ENCODE results near the gene SPDEF.

SPDEF gene

DNA sequence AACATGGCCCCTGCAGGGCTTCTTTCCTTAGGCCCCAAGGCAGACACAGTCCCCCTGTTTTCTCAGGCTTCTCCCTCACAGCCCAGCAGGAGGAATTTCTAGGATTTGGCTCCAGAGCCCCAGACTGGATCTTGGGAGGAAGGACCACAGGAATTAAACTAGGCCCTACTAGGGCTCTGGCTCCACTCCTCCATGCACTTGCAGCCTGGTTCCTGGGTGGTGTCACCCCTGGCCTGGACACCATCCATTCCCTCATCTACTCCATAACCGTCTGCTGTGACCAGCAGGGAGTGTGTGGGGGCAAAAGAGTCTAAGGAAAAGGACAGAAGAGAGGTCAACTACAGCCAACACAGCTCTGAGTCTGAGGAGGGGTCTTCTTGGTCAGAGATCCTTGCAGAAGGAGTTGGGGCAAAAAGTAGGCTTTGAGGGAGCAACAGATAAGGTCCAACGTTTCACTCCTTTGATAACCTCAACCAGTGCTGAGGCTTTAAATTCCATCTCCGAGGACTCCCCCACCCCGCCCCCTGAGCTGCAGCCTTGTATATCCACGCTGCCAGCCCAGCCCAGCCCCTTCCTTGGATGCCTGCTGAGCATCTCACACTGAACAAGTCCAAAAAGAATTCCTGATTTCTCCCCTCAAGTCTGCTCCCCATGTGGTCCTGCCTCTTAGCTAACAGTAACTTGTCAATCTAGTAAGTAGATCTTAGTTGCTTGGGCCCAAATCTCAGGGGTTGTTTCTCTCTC is 27.9 kb upstream of the SPDEF start:
- intact Hi-C loops (cut with DNase I; ENCODE audit: low total_unique reads), result no loop called here
- Histone ChIP-seq H3K36me3 (peaks cover 0 to 25% (median 13%) of the 10 kb centered on the region in 3 donors), H3K27me3 (no peaks in the 10 kb centered on the region), H3K9me3 (no peaks in the 10 kb centered on the region), H3K4me3 (no peak overlapping the region), H3K4me1 (peaks cover 0 to 11% (median 0%) of the 10 kb centered on the region in 4 donors), H3K27ac (no peak overlapping the region)
- peak in 1 of 2 donors; percentile 48 for DNase-seq
- TF ChIP-seq, protein P1, sequence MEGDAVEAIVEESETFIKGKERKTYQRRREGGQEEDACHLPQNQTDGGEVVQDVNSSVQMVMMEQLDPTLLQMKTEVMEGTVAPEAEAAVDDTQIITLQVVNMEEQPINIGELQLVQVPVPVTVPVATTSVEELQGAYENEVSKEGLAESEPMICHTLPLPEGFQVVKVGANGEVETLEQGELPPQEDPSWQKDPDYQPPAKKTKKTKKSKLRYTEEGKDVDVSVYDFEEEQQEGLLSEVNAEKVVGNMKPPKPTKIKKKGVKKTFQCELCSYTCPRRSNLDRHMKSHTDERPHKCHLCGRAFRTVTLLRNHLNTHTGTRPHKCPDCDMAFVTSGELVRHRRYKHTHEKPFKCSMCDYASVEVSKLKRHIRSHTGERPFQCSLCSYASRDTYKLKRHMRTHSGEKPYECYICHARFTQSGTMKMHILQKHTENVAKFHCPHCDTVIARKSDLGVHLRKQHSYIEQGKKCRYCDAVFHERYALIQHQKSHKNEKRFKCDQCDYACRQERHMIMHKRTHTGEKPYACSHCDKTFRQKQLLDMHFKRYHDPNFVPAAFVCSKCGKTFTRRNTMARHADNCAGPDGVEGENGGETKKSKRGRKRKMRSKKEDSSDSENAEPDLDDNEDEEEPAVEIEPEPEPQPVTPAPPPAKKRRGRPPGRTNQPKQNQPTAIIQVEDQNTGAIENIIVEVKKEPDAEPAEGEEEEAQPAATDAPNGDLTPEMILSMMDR (IDR thresholded peaks at IDR 0.05), result no peak

DNA sequence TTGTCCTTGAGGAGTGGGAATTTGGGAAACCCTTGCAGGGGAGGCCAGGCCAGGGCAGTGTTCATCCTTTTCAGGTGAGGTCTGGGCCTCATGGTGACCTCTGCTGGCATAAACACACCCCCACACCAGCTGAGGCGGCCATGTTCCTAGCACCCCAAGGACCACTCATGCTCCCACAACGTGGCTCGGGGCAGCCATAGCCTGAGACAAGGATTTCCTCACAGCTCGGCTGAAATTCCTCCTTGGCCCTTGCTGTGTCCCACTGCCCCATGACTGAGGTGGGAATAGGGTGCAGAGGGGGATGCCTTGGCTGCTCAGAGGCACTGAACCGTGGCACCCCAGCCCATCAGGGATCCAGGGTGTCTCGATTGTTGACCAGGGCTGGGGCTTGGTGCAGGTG is 27.3 kb upstream of the SPDEF start:
- TF ChIP-seq, protein P1 (IDR thresholded peaks at IDR 0.05), result no peak

DNA sequence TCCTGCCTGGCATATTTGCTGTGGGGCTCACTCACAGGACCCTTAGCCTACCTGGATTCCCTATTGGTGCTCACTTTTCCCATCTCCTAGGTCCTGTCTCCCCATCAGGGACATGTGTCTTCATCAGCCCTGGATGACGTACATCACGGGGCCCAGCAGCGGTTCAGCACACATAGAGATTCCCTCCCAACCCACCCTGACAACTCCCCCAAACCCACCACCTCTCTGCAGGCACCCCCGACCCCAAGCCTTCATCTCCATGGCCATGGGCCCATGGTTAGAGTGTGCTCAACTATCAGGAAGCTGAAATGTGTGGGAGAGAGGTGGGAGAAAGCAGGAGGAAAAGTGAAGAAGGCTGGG is 25.4 kb upstream of the SPDEF start:
- peaks cover 0 to under 1% (median 0%) of the 10 kb centered on the region in 3 donors for H3K36me3 ChIP-seq
- no peak overlapping the region for H3K27ac ChIP-seq
- no peaks in the 10 kb centered on the region for H3K27me3 ChIP-seq
- H3K4me1 ChIP-seq, result peaks cover 0 to 7% (median 0%) of the 10 kb centered on the region in 4 donors
- no peak overlapping the region for H3K4me3 ChIP-seq
- H3K9me3 ChIP-seq, result no peaks in the 10 kb centered on the region
- intact Hi-C loops (cut with DNase I; ENCODE audit: low total_unique reads), result no loop called here
- TF ChIP-seq, protein P1 (IDR thresholded peaks at IDR 0.05), result no peak
- no peak for DNase-seq

More for the DNA sequence above, 27.3 kb upstream of the SPDEF start:
- Histone ChIP-seq H3K9me3 (no peaks in the 10 kb centered on the region), H3K36me3 (peaks cover 0 to 20% (median 9%) of the 10 kb centered on the region in 3 donors), H3K4me1 (peaks cover 0 to 11% (median 0%) of the 10 kb centered on the region in 4 donors), H3K4me3 (no peak overlapping the region), H3K27ac (no peak overlapping the region), H3K27me3 (no peaks in the 10 kb centered on the region)
- intact Hi-C loops (cut with DNase I; ENCODE audit: low total_unique reads), result no loop called here
- DNase-seq, result peak in 1 of 2 donors; percentile 54

DNA sequence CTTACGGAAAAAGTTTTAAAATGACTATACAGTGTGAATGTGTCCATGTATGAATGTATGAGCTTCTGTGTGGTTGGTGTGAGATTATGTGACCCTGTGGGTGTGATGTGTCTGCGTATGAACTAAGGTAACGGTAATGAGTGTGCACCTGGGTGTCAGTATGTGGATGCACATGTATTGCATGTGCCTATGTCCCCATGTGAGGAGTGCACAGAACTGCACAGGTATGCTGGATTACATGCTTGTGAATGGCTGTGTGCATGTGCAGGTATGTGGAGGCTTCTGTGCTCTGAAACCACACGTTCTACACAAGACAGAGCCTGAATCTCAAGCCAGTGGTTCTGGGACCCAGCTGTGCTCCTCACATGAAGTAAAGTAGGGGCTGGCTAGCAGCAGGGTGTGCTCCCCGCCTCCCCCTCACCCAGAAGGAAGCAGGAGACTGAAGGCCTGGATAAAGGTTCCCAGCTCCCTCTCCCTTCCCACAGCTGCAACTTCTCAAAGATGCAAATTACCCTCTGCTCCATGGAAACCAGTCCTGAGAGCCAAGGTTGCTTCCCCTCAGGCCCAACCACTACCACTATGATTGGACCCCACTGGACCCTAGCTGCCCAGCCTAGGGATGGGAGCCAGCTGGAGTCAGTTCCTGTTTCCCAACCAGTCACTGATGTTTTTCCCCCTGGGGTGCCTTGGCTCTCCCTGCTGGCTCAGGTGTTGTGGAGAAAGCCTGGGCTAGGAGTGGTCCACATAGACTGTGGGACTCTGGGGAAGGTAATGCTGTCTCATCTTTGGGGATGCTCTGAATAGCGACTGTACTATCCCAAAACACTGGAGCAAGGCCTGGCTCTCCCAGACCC is 24.8 kb upstream of the SPDEF start:
- Histone ChIP-seq H3K4me1 (peaks cover 0 to under 1% (median 0%) of the 10 kb centered on the region in 4 donors), H3K36me3 (no peaks in the 10 kb centered on the region), H3K27me3 (no peaks in the 10 kb centered on the region), H3K4me3 (no peak overlapping the region), H3K9me3 (no peaks in the 10 kb centered on the region), H3K27ac (no peak overlapping the region)
- TF ChIP-seq, protein P1 (IDR thresholded peaks at IDR 0.05), result no peak
- intact Hi-C loops (cut with DNase I; ENCODE audit: low total_unique reads), result no loop called here
- DNase-seq, result no peak

DNA sequence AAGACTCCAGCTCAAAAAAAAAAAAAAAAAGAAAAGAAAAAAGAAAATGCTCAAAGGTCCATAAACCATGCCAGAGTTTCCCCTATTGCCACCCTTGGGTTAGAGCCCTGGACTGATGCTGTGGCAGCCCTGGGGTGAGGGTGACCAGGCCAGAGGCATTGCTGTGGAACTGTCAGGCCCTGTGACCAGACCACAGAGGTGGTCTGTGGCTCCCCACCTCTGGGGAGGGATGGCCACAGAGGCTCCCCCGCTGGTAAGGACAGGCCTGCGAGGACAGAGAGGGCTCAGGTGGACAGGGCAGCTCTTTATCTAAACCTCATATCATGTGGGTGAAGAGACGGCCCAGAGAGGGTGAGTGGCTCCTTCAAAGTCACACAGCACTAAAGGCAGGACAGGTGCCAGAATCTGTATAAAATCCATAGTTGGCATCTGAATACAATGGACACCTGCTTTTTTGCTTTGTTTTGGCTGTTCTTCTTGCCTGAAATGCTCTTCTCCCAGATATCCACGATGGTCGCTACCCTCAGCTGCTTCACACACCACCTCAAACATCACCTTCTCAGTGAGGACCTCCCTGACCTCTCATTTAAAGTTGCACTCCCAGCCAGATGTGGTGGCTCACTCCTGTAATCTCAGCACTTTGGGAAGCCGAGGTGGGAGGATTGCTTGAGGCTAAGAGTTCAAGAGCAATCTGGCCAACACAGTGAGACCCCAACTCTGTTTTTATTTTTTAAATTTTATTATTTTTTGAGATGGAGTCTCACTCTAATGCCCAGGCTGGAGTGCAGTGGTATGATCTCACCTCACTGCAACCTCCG is 22.5 kb upstream of the SPDEF start:
- no peaks in the 10 kb centered on the region for H3K4me1 ChIP-seq
- intact Hi-C loops (cut with DNase I; ENCODE audit: low total_unique reads), result no loop called here

More for the DNA sequence above, 22.5 kb upstream of the SPDEF start:
- Histone ChIP-seq H3K27ac (no peak overlapping the region), H3K36me3 (no peaks in the 10 kb centered on the region), H3K9me3 (no peaks in the 10 kb centered on the region), H3K27me3 (peaks cover 0 to 3% of the 10 kb centered on the region in 2 donors), H3K4me3 (no peak overlapping the region)
- no peak for DNase-seq
- TF ChIP-seq, protein P1 (IDR thresholded peaks at IDR 0.05), result no peak

Data from tibial artery (tissue), 4 donors.